ENCODE measurements around the gene NPVF.

- TF ChIP-seq CTCF (IDR thresholded peaks at IDR 0.05) (no peak), POLR2A (IDR thresholded peaks at IDR 0.05) (no peak)
Measured at GRCh38 chr7:25261545-25262140, 33.4 kb upstream of the NPVF start.
